Stimulated activated CD8-positive, alpha-beta memory T cell treated with anti-CD3 and anti-CD28 coated beads, Interleukin-12 subunit alpha, Interleukin-12 subunit beta, amount 100 ng/mL, for 24 hours (primary cell): ENCODE measurements around the gene SMIM22.
"Not testable (repeated sequence)": the region's sequence is repeated elsewhere in the genome, so short reads cannot be mapped to it uniquely, and the experiment has no call there.

Experiments
- DNase-seq: peaks from one replicate; pipeline ENCODE4 v3.0.0-alpha.2; 2020; ENCODE audit errors: extremely low read depth

SMIM22 gene

GRCh38 chr16:4768549-4769305 is 26.4 kb upstream of the SMIM22 start:
- peak; percentile 70 for DNase-seq

- DNase-seq: no peak
Observed at GRCh38 chr16:4769306-4769638, 25.9 kb upstream of the SMIM22 start.

GRCh38 chr16:4771646-4772045 is 23.5 kb upstream of the SMIM22 start:
- DNase-seq: no peak

GRCh38 chr16:4772351-4772750 is 22.8 kb upstream of the SMIM22 start:
- DNase-seq: no peak

GRCh38 chr16:4775005-4775404 is 20.2 kb upstream of the SMIM22 start:
- DNase-seq: no peak

DNA sequence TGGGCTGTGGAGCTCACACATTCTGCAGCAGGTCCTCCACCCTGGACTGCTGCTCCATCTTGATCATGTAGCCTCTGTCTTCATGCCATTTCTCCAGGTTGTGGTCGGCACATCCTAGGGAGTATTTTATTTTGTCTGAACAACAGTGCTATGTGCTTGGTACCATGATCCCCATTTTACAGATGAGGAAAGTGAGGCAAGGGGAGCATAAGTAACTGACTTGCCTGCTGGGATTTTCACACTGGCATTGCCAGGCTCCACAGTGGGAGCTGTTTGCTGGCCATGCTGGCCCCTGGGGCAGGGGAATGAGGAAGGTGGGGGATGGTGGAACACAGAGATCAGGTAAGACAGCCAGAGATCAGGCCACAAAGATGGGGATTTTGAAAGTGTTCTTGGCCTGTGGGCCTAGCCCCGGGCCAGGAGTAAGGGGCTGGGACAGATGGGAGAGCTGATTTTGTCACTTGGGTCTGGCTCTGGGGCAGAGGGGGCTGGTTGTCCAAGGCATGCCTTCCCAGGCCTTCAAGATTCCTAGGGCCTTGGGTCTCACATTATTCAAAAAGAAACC is 18.9 kb upstream of the SMIM22 start:
- no peak for DNase-seq

DNA sequence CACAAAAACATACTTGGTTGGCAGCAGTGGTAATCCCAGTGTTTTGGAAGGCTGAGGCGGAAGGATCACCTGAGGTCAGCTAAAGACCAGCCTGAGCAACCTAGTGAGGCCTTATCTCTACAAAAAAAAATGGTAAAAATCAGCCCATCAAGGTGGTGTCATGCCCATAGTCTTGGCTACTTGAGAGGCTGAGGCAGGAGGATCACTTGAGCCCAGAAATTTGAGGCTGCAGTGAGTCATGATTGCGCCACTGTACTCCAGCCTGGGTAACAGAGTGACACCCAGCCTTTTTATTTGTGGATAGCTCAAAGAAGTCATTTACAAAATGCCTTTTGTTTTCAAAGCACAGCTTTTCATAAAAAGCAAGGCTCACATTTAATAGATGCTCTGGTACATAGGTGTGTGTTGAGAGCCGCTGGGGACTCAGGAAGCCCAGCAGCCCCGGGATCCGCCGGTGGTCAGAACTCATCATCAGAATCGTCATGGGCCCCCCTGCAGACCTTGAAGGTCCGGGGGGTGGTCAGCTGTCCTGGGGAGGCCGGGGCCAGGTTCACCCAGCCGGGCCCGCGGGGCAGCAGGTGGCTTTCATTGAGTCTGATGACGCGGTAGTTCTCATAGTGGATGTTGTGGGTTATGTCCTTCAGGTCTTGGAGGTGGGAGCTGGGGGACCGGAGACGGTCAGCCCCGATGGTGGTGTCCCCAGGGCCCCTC is 17.7 kb upstream of the SMIM22 start:
- no peak for DNase-seq

DNA sequence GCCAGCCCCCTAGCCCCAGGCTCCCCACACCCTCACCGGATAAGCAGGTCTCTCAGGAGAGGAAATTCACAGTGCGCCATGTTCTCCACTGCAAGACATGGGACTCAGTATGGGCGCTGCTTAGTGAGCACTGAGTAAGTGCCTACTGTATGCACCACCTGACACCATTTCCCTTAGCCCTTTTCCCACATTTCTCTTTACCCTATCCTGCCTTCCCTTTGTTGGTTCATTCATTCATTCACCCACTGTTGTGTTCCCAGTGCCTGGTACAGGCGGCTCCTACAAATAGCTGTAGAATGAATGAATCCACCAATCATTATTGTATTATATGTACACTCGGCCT is 17.1 kb upstream of the SMIM22 start:
- DNase-seq: no peak

DNA sequence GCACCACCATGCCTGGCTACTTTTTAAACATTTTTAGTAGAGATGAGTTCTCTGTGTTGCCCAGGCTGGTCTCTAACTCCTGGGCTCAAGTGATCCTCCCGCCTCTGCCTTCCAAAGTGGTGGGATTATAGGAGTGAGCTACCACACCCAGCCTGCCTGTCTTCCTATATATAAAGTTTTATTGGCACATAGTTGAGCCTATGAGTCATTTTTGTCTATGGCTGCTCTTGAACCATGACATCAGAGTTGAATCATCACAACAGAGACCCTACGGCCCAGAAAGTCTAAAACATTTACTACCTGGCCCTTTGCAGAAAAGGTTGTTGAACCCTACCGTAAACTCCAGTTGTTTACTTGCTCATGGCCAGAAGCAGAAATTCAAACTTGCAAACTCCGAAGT is 14.9 kb upstream of the SMIM22 start:
- DNase-seq: no peak

DNA sequence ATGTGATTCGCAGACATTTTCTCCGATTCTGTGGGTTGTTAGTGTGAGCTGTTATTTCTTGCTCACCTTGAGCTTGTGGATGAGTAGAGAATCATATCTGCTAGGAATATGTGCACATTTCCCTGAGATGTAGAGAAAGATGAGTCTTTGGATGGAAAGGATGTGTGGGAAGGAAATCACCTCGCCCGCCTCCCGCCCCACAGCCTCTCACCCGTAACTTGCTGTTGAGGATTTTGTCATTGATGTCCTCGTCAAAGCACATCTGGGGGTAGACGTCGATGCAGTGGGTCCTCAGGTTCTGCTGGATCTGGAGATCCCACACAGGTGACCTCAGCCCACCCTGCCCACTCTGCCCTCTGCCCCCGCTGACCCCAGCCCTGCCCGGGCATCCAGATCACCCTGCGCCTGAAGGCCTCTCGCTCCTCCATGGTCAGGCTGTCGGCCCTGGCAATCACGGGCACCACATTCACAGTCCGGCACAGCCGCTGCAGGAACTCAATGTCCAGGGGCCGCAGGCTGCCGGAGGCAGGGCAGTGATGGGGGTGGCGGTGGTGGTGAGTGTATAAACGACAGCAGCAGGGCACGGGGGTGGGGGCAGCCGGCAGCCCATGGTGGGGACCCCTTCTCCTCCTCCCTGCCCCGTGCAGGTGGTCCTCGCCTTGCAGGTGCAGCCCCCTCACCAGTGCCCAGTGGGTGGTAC is 11.8 kb upstream of the SMIM22 start:
- no peak for DNase-seq

DNA sequence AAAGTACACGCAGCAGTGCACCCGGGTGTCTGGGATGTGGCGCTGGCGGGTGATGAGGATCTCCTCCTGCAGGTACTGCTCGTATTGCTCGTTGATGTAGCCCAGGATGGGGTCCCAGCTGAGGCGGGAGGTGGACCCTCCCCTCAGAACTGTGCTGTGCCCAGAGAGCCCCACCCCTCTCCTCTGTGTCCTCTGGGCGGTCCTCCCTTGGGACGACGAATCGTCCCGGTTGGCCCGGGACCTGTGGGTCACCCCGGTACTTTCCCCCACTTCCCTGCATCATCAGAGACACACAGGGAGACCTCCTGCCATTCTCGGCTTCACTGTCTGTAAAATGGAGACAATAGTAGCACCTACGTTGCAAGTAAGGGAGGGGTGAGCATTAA is 11.2 kb upstream of the SMIM22 start:
- DNase-seq: no peak

DNA sequence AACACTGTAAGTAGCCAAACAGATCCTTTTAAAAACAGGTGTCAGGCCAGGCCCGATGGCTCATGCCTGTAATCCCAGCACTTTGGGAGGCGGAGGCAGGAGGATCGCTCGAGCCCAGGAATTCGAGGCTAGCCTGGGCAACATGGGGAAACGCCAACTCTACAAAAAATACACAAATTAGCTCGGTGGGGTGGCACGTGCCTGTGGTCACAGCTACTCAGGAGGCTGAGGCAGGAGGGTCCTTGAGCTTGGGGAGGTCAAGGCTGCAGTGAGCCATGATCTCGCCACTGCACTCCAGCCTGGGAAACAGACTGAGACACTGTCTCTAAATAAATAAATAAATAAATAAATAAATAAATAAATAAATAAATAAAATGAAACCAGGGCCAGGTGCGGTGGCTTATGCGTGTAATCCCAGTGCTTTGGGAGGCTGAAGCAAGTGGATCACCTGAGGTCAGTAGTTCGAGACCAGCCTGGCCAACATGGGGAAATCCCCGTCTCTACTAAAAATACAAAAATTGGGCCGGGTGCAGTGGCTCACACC is 10.7 kb upstream of the SMIM22 start:
- not testable (repeated sequence) for DNase-seq

- DNase-seq: no peak
Observed at GRCh38 chr16:4785758-4786433, 9.3 kb upstream of the SMIM22 start.

DNA sequence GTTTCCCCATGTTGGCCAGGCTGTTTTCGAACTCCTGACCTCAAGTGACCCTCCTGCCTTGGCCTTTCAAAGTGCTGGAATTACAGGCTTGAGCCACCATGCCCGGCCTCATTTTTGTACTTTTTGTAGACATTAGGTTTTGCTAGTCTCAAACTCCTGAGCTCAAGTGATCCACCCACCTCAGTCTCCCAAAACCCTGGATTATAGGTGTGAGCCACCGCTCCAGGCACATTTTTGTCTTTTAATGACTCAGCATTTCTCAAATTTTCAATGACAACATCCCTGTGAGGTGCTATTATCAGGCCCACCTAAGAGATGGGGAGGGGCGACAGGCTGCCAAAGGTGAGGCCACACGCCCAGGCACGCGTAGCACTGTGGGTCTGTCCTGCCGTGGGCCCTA is 8.1 kb upstream of the SMIM22 start:
- DNase-seq: no peak

DNA sequence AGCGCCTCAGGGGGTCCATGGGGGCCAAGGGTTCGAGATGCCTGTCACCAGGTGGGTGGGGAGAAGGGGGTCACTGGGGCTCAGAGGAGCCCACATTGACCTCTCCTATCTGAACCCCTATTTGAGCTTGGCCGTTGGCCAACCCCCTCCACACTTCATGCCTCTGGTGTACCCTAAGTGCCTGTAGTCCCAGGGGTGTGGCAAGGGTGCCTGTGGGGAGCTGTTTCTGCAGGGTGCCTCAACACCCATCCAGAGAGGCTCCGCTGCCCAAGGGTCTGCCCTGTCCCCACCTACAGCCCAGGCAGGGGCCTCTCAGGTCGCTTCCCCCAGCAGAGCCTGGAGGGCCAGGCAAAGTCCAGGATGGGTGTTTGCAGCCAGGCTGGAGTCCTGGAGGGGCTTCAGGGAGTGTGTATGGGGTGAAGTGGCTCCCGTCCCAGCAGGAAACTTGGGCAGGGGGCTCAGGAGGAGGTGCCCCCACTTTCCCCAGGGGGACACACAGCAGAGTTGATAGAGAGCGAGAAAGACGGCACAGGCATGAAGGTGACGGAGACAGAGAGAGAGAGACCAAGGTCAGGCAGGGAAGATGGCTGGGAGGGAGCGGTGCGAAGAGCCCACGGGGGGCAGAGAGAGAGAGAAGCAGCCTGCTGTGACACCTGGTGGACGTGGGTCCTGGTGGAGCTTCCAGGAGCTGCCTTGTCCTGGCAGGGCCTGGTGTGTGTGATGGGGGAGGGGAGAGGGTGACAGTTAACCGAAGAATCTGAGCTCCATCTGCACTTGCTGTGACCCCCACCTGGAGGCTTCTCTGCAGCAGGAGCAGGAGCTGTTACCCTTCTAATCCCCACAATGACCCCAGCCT is 7.3 kb upstream of the SMIM22 start, which contains the start of gene SEPTIN12:
SEPTIN12 (minus strand) TSS at position 719 of the 856 bp plus-strand sequence; CDS start at position 19, 700 bp downstream.
- DNase-seq: no peak

- no peak for DNase-seq
Observed at GRCh38 chr16:4788489-4788889, 6.7 kb upstream of the SMIM22 start.

DNA sequence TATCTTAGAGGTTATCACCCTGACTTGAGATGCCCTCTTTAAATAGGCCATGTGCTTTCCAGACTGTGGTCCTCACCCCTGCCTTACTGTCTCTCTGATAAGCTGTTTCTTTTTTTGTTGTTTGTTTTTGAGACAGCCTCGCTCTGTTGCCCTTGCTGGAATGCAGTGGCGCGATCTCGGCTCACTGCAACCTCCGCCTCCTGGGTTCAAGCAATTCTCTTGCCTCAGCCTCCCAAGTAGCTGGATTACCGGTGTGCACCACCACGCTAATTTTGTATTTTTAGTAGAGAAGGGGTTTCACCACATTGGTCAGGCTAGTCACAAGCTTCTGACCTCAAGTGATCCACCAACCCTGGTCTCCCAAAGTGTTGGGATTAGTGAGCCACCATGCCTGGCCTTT is 6.3 kb upstream of the SMIM22 start:
- DNase-seq: no peak

DNA sequence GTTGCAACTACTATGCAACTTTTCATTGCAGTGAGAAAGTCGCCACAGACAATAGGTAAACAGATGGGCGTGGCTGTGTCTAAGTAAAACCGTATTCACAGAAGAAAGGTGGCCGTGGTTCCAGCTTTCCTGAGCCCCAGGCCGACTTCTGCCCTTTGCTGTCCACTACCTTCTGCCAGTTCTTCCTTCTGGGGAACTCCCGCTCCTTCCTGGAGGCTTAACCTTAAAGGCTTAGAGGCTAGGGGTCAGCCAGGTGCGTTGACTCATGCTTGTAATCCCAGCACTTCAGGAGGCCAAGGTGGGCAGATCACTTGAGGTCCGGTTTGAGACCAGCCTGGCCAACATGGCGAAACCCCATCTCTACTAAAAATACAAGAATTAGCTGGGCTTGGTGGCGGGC is 4.9 kb upstream of the SMIM22 start:
- no peak for DNase-seq

DNA sequence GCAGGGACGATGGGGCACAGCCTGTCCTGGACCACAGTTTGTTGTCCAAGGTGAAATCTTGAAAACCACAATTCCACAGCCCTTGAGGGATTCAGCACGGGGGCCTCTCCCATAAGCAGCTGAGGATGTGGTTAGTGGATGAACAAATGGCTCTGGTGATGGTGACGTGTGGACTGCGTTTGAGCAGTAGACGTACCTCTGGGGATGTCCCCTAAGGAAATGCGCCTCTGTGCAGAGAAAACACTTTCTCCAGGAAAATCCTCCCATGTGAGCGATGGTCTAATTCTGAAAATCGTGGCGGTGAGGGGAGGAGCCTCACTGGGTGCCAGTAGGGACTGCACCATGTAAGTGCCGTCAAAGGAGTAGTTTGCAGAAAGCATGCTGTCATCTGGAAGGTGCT is 4.3 kb upstream of the SMIM22 start:
- no peak for DNase-seq

DNA sequence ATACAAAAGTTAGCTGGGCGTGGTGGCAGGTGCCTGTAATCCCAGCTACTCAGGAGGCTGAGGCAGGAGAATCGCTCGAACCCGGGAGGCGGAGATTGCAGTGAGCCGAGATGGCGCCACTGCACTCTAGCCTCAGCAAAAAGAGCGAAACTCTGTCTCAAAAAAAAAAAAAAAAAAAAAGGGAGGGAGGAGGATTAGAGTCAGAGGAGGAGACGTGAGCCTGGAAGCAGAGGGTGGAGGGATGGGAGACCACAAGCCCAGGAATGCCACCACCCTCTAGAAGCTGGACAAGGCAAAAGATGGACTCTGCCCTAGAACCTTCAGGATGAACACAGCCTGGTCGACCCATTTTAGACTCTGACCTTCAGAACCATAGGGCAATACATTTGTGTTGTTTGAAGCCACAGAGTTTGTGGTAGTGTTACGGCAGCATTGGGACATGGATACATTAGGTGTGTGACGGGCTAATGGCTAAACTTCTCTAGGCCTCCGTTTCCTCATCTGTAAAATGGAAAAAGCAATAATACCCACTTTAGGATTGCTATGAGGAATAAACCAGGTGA is 2.1 kb upstream of the SMIM22 start:
- DNase-seq: no peak
